Retinal pigment epithelial cell (primary cell): ENCODE measurements around the gene ZNF69.
"Not testable (repeated sequence)": the region's sequence is repeated elsewhere in the genome, so short reads cannot be mapped to it uniquely, and the experiment has no call there.

Experiments
- DNase-seq: peaks from one replicate; pipeline ENCODE4 v3.0.0-alpha.2; 2010; ENCODE audit warnings: low read depth
- H3K4me3 ChIP-seq: 2 replicates; pipeline ENCODE4 v1.5.1; 2011; ENCODE audit warnings: mild to moderate bottlenecking, low read length, control low read depth, moderate library complexity
- TF ChIP-seq, protein P1 (sequence below): conservative IDR thresholded peaks from 2 replicates; pipeline ENCODE4 v1.5.1; 2011; ENCODE audit warnings: low read depth, low read length, control low read depth, inconsistent platforms

The ZNF69 gene

GRCh38 chr19:11887611-11888531 lies at the start of gene ZNF69:
Gene ZNF69 (plus strand): TSS chr19:11887782. CDS start chr19:11887924, 142 bp downstream.
- TF ChIP-seq, protein P1, sequence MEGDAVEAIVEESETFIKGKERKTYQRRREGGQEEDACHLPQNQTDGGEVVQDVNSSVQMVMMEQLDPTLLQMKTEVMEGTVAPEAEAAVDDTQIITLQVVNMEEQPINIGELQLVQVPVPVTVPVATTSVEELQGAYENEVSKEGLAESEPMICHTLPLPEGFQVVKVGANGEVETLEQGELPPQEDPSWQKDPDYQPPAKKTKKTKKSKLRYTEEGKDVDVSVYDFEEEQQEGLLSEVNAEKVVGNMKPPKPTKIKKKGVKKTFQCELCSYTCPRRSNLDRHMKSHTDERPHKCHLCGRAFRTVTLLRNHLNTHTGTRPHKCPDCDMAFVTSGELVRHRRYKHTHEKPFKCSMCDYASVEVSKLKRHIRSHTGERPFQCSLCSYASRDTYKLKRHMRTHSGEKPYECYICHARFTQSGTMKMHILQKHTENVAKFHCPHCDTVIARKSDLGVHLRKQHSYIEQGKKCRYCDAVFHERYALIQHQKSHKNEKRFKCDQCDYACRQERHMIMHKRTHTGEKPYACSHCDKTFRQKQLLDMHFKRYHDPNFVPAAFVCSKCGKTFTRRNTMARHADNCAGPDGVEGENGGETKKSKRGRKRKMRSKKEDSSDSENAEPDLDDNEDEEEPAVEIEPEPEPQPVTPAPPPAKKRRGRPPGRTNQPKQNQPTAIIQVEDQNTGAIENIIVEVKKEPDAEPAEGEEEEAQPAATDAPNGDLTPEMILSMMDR = peak; percentile 12
- peak within 1 kb of the TSS; percentile 86 for H3K4me3 ChIP-seq
- DNase-seq = peak; percentile 28

- DNase-seq = peak; percentile 11
- TF ChIP-seq, protein P1 = no peak
- no peak overlapping the region for H3K4me3 ChIP-seq
Measured at GRCh38 chr19:11843722-11844121, 43.9 kb upstream of the ZNF69 start.

- not testable (repeated sequence) for DNase-seq, H3K4me3 ChIP-seq
Measured at GRCh38 chr19:11847615-11848014, 40.0 kb upstream of the ZNF69 start.

DNA sequence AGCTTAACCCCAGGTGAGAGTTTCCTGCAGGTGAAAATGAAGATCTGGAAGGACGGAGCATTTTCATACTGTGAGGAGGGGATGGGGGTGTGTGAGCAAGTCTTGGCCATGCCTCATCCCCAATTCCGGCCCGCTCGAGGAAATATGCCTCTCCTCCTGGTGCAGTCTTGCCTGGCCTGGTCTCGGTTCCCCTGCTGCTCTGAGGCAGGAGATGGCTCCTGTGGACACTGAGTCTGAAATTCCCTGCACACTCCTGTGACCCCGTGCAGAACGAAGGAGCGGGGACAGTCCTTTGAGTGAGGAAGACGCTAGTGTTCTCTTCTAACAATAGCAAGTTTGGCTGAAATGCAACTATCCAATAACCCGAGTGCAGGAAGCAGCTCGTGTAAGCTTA lies 39.4 kb upstream of the ZNF69 start:
- peak overlapping the region; percentile 62 for H3K4me3 ChIP-seq
- no peak for DNase-seq
- TF ChIP-seq, protein P1 = no peak

DNA sequence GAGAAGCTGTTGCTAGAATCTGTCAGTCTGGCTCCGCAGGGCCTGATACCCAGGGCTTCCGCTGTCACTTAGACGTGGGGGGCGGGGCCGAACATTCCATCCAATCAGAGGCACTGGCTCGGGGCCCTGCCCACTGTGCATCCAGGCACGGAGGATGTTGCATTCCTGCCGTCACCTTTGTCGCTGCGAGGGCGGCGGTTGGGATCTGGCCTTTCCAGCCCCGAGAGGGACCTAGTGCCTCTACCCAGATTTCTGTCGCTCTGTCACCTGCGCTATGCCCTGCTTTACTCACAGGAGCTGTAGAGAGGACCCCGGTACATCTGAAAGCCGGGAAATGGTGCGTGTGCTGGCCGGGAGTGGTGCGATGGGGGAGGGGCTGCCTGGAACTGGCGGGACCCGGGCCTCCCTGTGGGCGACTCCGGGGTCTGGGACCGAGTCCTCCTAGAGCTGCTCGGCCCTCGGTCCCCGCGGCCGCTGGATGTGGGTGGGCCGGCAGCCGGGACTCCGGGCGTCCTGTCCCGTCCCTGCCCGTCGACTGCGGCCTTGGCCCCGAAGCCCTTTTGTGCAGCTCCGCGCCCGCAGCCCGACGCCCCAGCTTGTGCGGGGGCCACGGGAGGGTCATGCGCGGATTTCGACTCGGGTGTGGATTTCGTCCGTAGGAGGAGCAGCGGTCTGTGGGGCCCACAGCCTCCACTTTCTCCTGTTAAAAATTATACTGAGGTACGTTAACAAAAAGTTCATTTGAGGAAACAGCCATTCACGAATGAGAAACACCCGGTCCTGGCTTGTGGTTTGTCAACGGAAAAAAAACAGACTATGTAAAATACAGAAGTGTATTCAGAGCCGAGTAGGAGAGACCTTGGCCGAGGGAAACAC lies 38.8 kb upstream of the ZNF69 start, which contains the start of gene ZNF439:
ZNF439 (plus strand) TSS at position 133 of the 876 bp plus-strand sequence; CDS start at position 275, 142 bp downstream.
- peak within 1 kb of the TSS; percentile 62 for H3K4me3 ChIP-seq
- DNase-seq = peak; percentile 23
- TF ChIP-seq, protein P1 = no peak

DNA sequence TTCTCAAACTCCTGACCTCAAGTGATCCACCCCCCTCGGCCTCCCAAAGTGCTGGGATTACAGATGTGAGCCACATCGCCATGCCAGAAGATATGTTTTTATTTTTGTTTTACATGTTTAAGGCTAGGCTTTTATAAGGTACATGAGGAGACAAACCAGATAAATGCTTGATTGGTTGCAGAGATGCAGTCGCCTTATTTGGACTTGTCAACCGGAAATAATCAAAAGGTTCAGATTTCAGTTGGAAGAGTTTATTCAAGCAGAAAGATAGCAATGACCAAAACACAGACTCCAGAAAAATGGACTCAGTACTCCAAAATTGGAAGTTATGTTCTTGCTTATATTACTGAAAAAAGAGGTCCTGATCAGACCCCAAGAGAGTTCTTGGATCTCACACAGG lies 37.3 kb upstream of the ZNF69 start:
- H3K4me3 ChIP-seq, DNase-seq: not testable (repeated sequence)

GRCh38 chr19:11853358-11853757 lies 34.2 kb upstream of the ZNF69 start:
- DNase-seq = no peak
- TF ChIP-seq, protein P1 = no peak
- no peak overlapping the region for H3K4me3 ChIP-seq
